DOHH2 (cell line): ENCODE measurements around the gene B4GALT4.

Experiments used
- EZH2phosphoT487 ChIP-seq: fragments of 200-600 bp; sonication (generic); IDR thresholded peaks from 2 replicates; pipeline ENCODE4 v1.6.1; 2017; ENCODE audit warnings: borderline replicate concordance, mild to moderate bottlenecking, antibody characterized with exemption, low read length, moderate library complexity, mixed read lengths
- TF ChIP-seq, protein P1 (sequence below): fragments of 200-600 bp; sonication (generic); IDR thresholded peaks from one replicate; pipeline ENCODE4 v1.5.1; 2014; ENCODE audit warnings: antibody characterized with exemption, mild to moderate bottlenecking, low read depth, low read length; ENCODE audit not compliant: poor library complexity, severe bottlenecking

DNA sequence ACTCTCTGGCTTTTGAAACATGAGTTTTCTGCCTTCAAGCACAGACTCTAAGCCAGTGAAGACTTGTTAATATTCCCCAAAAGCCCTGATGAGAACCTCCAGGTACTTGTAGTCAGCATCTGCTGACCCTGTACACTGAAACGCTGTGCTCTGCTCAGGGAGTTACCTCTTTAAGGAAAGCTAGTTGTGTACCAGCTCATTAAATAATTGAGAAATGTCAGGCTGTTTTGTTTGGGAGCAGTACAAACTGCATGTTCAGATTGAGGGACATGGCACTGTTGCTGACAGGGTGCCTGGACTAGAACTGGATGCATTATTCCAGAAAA, 45.6 kb downstream of the B4GALT4 start:
- TF ChIP-seq, protein P1, sequence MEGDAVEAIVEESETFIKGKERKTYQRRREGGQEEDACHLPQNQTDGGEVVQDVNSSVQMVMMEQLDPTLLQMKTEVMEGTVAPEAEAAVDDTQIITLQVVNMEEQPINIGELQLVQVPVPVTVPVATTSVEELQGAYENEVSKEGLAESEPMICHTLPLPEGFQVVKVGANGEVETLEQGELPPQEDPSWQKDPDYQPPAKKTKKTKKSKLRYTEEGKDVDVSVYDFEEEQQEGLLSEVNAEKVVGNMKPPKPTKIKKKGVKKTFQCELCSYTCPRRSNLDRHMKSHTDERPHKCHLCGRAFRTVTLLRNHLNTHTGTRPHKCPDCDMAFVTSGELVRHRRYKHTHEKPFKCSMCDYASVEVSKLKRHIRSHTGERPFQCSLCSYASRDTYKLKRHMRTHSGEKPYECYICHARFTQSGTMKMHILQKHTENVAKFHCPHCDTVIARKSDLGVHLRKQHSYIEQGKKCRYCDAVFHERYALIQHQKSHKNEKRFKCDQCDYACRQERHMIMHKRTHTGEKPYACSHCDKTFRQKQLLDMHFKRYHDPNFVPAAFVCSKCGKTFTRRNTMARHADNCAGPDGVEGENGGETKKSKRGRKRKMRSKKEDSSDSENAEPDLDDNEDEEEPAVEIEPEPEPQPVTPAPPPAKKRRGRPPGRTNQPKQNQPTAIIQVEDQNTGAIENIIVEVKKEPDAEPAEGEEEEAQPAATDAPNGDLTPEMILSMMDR, result no peak
- TF ChIP-seq EZH2phosphoT487, result no peak
